Stimulated activated CD8-positive, alpha-beta memory T cell treated with anti-CD3 and anti-CD28 coated beads, Interleukin-4, amount 100 ng/mL, for 48 hours (primary cell): Measurements from ENCODE around the gene RPL15.
A peak's percentile ranks its signal among the peaks of the same experiment; 100 is the strongest.

Source experiments
- DNase-seq: peaks from one replicate; pipeline ENCODE4 v3.0.0-alpha.2; 2020

The RPL15 gene

GRCh38 chr3:23934253-23934652 is 17.3 kb downstream of the RPL15 start:
- DNase-seq = no peak

GRCh38 chr3:23937296-23937695 is 20.4 kb downstream of the RPL15 start:
- no peak for DNase-seq

- DNase-seq = no peak
Observed at GRCh38 chr3:23938688-23939087, 21.8 kb downstream of the RPL15 start.

GRCh38 chr3:23940775-23941174 is 23.8 kb downstream of the RPL15 start:
- no peak for DNase-seq

- no peak for DNase-seq
Observed at GRCh38 chr3:23941440-23941839, 24.5 kb downstream of the RPL15 start.

- no peak for DNase-seq
Observed at GRCh38 chr3:23942546-23942945, 25.6 kb downstream of the RPL15 start.

GRCh38 chr3:23944007-23944783 is 27.3 kb downstream of the RPL15 start:
- no peak for DNase-seq

GRCh38 chr3:23944861-23945662 is 28.1 kb downstream of the RPL15 start, which contains the start of gene NR1D2:
Gene NR1D2 (plus strand): TSS chr3:23945286. CDS start chr3:23945579, 293 bp downstream.
- peak; percentile 81 for DNase-seq

- DNase-seq = no peak
Observed at GRCh38 chr3:23945663-23945912, 28.7 kb downstream of the RPL15 start.

- DNase-seq = peak; percentile 97
Observed at GRCh38 chr3:23945913-23946687, 29.2 kb downstream of the RPL15 start.

GRCh38 chr3:23948761-23949160 is 31.8 kb downstream of the RPL15 start:
- no peak for DNase-seq

- no peak for DNase-seq
Observed at GRCh38 chr3:23949784-23950183, 32.9 kb downstream of the RPL15 start.

- DNase-seq = no peak
Observed at GRCh38 chr3:23950293-23950692, 33.4 kb downstream of the RPL15 start.

GRCh38 chr3:23952646-23953045 is 35.7 kb downstream of the RPL15 start:
- DNase-seq = no peak

GRCh38 chr3:23953523-23953922 is 36.6 kb downstream of the RPL15 start:
- no peak for DNase-seq

GRCh38 chr3:23954144-23954543 is 37.2 kb downstream of the RPL15 start:
- no peak for DNase-seq

GRCh38 chr3:23956701-23957100 is 39.8 kb downstream of the RPL15 start:
- no peak for DNase-seq

GRCh38 chr3:23959135-23959900 is 42.4 kb downstream of the RPL15 start:
- DNase-seq = no peak

GRCh38 chr3:23960649-23961048 is 43.7 kb downstream of the RPL15 start:
- DNase-seq = no peak

- no peak for DNase-seq
Observed at GRCh38 chr3:23961066-23961465, 44.1 kb downstream of the RPL15 start.

- no peak for DNase-seq
Observed at GRCh38 chr3:23961913-23962312, 45.0 kb downstream of the RPL15 start.

- no peak for DNase-seq
Observed at GRCh38 chr3:23964537-23965235, 47.8 kb downstream of the RPL15 start.
